DMS79 treated with DMSO at 0.1 percent for 48 hours (cell line): ENCODE data around the gene NTMT2.

Experiments used
- DNase-seq: peaks from one replicate; lab custom pipeline; 2025; lab: John Stamatoyannopoulos, UW

NTMT2 gene

DNA sequence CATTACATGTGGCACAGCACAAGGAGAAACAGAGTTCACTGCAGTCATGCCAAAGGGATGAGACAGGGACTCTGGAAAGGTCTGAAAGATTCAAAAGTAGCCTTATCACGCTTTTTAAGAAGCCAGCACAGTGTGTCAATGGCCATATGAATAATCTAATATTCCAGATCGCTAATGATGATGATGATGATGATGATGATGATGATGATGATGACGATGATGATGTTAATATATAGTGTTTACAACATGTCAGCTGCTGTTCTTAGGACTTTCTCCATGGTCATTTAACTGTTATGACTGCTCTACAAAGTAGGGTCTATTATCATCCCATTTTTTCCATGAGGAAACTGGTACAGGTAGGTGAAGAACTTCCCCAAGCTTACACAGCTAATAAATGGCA lies 64.4 kb downstream of the NTMT2 start:
- DNase-seq: no peak

DNA sequence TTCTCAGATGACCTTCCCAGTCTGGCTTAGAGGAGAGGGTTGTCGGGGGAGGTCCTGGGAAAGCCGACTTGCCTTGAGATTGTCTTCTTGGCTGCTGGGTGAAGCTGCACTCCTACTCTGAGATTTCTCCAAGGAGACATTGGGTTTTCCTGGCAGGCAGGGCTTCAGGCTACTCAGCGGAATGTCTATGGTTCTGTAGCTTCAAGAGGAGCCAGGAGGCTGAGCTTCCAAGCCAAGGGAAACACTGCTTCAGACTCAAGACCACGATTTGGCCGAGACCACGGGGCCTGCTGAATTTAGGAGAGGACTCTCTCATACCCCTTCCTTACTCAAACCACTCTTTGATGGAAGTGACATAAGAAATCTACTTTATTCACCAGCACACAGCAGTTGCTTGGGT lies 67.8 kb downstream of the NTMT2 start:
- no peak for DNase-seq

DNA sequence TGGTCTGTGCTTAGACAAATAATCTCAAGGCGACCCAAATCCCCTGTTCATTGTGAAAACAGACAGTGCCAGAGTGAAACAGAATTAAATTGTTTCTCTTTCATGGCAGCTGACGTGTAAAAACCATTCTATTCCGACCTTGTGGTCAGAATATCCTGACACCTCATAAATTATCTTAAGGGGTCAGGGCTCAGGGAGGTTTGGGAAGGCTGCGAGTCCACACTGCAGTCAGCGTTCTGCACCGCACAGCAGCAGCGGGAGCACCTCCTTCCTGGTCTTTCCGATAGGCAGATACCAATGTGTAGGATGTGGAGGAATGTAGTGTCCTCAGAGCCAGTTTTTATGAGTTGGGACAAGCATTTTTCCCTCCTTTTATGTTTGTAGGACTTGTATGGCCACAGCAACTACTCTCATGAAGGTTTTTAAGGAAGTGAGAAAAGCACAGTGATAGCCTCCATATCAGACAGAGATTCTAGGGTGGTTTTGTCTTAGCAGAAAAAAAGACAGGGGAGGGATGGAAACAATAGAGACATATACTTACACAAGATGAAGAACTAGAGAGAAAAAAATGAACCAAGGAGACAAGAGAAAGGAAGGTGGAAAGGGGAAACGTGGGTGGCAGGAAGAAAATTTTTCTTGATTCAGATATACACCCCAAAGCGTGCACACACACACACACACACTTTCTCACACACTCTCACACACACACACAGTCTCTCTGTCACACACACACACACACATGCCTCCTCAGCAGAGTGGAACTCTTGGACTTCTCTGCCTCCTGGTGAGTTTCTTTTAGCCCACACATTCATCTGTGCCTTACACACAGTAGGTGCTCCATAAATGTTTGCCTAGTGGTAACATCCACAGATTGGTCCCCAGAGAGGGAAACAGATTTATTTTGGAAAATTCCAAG lies 68.6 kb downstream of the NTMT2 start:
- DNase-seq: no peak

DNA sequence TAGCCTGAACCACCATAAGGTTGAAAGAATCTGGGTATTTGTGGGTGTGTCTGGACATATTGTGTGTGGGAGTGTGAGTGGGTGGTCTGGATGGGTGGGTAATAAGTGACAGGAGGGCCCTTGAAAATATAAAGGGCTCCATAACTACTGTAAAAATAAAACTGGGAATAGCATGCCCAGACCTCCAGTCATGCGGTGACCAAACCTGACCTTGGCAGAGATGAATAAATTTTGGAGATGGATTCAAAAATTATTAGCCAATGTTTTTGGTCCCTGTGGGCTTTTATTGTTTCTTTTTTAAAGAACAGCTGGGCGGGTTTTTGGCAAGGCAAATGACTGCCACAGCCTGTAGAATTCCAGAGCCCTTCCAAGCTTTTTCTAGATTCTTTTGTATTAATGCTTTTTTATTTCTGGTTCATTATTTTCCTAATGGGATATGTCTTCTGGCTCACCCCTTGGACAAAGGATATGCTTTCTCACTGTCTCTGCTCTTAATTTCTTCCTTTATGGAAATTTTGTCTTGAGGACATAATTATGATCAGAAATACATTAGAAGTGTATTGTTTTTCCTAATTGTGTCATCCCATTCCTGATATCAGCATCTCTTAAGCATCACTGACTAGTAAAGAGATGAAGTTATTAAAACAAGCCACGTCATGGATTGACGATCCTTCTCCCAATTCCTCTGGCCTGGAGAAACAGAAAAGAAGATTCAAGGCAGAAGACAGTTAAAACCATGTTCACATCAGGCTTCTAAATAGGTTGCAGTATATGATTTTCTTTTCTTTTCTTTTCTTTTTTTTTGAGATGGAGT lies 69.5 kb downstream of the NTMT2 start:
- no peak for DNase-seq

DNA sequence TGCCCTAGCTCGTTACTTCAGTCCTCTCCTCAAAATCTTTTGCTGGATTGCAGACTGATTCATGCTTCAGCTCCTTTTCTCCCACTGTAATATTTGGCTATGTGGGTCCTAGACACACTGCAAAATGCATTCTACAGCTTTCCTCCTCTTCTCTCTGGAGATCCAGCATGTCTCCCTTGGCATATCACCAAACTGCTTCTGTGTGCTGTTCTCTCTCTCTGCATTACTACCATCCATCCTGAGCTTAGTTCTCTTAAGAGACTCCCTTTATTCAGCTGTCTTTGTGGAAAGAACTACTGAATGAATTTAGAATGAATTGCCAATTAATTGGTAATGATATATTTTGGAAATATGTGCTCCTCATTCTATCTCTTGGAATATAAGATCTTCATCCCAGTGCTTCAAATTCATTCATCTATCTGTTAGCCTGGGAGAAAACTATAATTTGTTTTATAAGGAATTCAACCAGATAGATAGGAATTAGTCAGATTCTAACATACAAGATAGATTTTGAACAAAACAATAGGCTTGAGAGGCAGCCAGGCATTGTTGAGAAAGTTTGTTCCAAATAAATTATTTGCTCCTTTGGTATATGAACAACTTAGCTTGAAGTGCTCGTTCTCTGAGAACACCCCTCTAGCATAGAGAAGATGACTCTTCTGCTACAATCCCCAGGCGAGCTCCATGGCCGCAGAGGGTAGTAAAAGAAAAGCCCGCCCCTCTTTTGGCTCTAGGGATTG lies 71.9 kb downstream of the NTMT2 start:
- no peak for DNase-seq

DNA sequence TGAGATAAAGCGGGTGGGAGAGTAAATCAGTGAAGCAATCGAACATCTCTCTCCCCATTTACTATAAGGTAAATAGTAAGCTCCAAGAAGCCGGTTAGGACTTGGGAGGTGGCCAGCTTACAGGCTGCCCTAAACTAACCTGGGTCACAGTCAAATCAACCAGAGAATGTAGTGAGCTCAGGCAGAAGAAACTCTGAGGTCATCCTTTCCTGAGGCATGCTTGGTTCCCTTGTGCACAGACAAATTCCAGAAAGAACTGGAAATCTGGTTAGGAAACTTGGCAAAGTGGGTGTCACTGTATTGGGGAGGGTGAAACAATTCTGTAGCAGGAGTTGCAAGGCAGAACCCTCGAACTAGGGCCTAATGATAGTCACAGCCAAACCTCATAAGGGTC lies 72.5 kb downstream of the NTMT2 start:
- no peak for DNase-seq
